ENCODE results near the gene BABAM1. TPM values are rescaled to one million over a fixed set of nuclear protein-coding genes. Genes with fewer than 3 reads are reported as not detected.

The BABAM1 gene
- total and polyA plus RNA-seq, 12 donors = 68.5 to 162 (median 81.2) TPM

- peak overlapping the region in 2 of 5 donors; percentile 47 to 54 for H3K27ac ChIP-seq
These were observed 54.6 kb downstream of the BABAM1 start for GRCh38 chr19:17321655-17322489.

GRCh38 chr19:17322854-17323253 is 55.6 kb downstream of the BABAM1 start:
- TF ChIP-seq POLR2A (IDR thresholded peaks at IDR 0.05) = no peak
- TF ChIP-seq CTCF (IDR thresholded peaks at IDR 0.05) = no peak
- H3K4me1 ChIP-seq (replicated peaks in 1 of 2) = peaks cover 0 to 17% of the 10 kb centered on the region in 2 donors
- no peaks in the 10 kb centered on the region for H3K9me3 ChIP-seq (replicated peaks in 1 of 3)
- no peak overlapping the region for H3K4me3 ChIP-seq
- no peaks in the 10 kb centered on the region for H3K27me3 ChIP-seq
- H3K36me3 ChIP-seq (replicated peaks in 1 of 2) = peaks cover 0 to 20% of the 10 kb centered on the region in 2 donors
- peak overlapping the region in 3 of 5 donors; percentile 39 to 54 (median 47) for H3K27ac ChIP-seq
- DNase-seq = peak in 3 of 7 donors; percentile 58 to 69 (median 65)
- intact Hi-C loops (cut with DNase I) = no loop called here
- WGBS, 4 donors = 34 to 66% (median 62%) methylated on average over 4 to 10 of the region's 10 CpGs

More at GRCh38 chr19:17321655-17322489, 54.6 kb downstream of the BABAM1 start:
- TF ChIP-seq CTCF (IDR thresholded peaks at IDR 0.05) = no peak
- no peak for TF ChIP-seq POLR2A (IDR thresholded peaks at IDR 0.05)
- WGBS, 4 donors = 86 to 95% (median 91%) methylated on average over 13 to 19 of the region's 19 CpGs
- peaks cover 0 to 22% of the 10 kb centered on the region in 2 donors for H3K36me3 ChIP-seq (replicated peaks in 1 of 2)
- no peaks in the 10 kb centered on the region for H3K9me3 ChIP-seq (replicated peaks in 1 of 3)
- no peak overlapping the region for H3K4me3 ChIP-seq
- DNase-seq = no peak
- intact Hi-C loops (cut with DNase I) = no loop called here
- H3K27me3 ChIP-seq = no peaks in the 10 kb centered on the region
- H3K4me1 ChIP-seq (replicated peaks in 1 of 2) = peaks cover 0 to 9% of the 10 kb centered on the region in 2 donors

GRCh38 chr19:17323300-17323963 is 56.2 kb downstream of the BABAM1 start:
- Histone ChIP-seq H3K4me3 (no peak overlapping the region), H3K36me3 (replicated peaks in 1 of 2) (peaks cover 0 to 20% of the 10 kb centered on the region in 2 donors), H3K27ac (peak overlapping the region in 2 of 5 donors; percentile 54 to 75), H3K9me3 (replicated peaks in 1 of 3) (no peaks in the 10 kb centered on the region), H3K4me1 (replicated peaks in 1 of 2) (peaks cover 4 to 23% of the 10 kb centered on the region in 2 donors), H3K27me3 (no peaks in the 10 kb centered on the region)
- no peak for TF ChIP-seq CTCF (IDR thresholded peaks at IDR 0.05)
- no peak for DNase-seq
- intact Hi-C loops (cut with DNase I) = no loop called here
- WGBS, 4 donors = 29 to 65% (median 48%) methylated on average over 9 to 56 of the region's 56 CpGs

- no peak overlapping the region for H3K4me3 ChIP-seq
- H3K27me3 ChIP-seq = no peaks in the 10 kb centered on the region
- WGBS, 4 donors = 29 to 66% (median 38%) methylated on average over 1 to 7 of the region's 7 CpGs
- H3K27ac ChIP-seq = peak overlapping the region in 1 of 5 donors; percentile 75
- intact Hi-C loops (cut with DNase I) = no loop called here
- H3K9me3 ChIP-seq (replicated peaks in 1 of 3) = no peaks in the 10 kb centered on the region
- TF ChIP-seq CTCF (IDR thresholded peaks at IDR 0.05) (no peak), POLR2A (IDR thresholded peaks at IDR 0.05) (no peak)
- H3K4me1 ChIP-seq (replicated peaks in 1 of 2) = peaks cover 4 to 27% of the 10 kb centered on the region in 2 donors
- DNase-seq = peak in 1 of 7 donors; percentile 29
- peaks cover 0 to 17% of the 10 kb centered on the region in 2 donors for H3K36me3 ChIP-seq (replicated peaks in 1 of 2)
These were observed 56.7 kb downstream of the BABAM1 start for GRCh38 chr19:17323964-17324332.
